Activated CD4-positive, alpha-beta T cell treated with anti-CD3 and anti-CD28 coated beads for 24 hours (primary cell): ENCODE data around the gene MUC6.

Experiments used
- DNase-seq, 2 donors: peaks; one replicate each; pipeline ENCODE4 v3.0.0-alpha.2; 2020; ENCODE audit warnings: low read depth in 2 of 2

The MUC6 gene

DNA sequence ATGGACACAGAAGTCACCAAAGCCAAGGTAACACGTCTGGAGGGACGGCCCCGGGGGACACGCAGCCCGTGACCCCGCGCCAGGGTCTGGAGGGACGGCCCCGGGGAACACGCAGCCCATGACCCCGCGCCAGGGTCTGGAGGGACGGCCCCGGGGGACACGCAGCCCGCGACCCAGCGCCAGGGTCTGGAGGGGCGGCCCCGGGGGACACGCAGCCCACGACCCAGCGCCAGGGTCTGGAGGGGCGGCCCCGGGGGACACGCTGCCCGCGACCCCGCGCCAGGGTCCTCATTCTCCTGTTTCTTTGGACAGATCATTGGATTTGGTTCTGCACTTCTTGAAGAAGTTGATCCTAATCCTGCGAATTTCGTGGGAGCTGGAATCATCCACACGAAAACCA, 27.1 kb downstream of the MUC6 start:
- no peak for DNase-seq

DNA sequence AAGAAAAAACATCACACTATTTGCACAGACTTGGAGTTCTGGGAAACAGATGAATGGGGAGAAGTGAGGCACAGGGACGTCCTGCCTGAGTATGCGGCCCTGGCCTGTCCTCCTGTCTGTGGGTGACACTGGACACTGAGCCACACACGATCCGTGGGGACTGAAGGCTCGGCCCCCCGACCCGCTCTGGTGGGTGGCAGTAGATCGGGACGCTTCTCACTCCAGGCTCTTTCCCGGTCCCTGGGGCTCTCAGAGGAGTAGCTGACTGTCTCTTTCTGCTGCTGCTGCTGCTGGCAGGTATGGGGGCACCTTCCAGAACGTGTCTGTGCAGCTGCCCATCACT, 27.7 kb downstream of the MUC6 start:
- no peak for DNase-seq

DNA sequence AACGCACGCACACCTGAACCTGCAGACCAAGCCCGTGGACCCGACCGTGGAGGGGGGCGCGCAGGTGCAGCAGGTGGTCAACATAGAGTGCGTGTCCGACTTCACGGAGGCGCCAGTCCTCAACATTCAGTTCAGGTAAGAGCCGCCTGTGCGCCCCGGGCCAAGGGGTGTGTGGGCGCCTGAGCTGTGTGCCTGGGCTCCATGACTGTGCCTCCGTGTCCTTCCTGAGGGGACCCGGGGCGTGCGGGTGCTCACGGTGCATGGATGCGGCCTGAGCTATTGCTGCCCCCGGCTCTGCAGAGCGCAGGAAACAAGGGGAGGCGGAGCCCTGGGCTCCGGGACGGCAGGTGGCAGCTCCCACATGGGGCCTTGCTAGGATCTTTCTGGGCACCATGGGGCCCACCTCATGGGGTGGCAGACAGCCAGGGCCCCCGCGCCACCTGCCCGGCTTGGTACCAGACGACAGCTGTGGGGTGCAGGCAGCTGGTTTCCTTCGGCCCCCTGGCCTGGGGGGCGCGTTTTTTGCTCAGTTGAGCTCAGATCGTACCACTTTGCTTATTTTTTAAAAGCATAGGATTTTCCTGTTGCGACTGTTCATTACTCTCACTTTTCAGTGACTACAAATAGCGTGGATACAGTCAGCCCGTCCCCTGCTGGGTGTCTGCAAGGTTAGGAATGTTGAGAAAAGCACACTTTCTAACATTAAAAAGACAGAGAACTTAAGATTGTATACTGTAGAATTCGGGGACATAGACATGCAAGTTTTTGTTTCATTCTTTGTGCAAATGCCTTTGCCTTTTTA, 28.3 kb downstream of the MUC6 start:
- DNase-seq: no peak

DNA sequence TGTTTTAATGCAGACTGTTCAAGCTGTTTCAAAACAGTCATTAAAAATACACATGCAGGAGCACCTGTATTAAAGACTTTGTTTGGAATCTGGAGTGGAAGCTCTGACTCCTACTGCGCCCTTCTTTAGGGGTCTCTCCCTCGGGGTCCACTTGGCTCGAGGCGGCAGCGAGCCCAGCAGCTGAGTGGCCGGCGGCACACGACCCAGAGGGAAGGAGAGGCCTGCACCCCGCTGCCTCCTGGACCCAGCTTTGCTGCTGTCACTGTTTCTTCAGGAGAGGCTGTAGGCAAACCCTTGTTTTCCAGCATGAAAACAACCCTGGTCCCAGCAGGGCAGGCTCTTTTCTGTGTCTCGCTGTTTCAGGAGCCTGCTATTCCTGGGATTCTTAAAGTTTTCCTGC, 29.2 kb downstream of the MUC6 start:
- DNase-seq: no peak

DNA sequence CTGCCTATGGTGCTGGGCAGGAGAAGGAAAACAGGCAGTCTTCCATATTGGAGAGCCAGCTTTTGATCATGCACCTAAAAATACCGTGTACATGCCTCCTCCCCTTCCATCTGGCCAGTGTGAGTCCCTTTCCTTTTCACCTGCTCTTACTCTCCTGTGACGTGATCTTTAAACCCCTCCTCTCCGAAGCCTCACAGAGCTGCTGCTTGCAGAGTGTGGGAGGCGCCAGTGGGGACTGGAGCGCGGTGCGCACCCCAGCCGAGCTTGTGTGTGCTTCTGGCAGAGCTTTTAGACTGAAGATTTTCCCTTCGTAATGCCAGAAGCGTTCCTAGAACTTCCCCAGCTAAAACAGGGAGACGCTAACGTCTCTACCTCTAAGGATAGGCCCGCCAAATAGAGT, 29.8 kb downstream of the MUC6 start:
- no peak for DNase-seq

DNA sequence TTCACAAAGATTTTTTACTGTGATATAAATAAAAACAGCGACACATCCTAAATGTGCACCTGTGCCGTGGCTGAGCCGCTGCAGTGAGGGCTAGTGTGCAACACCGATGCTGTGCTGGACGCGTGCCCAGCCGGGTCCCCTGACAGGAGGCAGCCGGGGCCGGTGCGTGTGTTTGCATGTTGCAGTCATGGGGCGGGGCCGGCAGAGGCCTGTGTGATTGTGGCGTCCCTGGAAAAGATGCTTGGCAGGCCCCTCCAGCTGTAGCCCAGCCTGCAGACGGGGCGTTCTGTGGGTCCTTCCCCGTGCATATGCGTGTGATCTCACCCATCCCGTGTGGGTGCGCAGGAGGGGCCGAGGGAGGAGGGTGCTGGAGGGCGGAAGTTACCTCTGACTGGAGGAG, 30.6 kb downstream of the MUC6 start:
- no peak for DNase-seq

DNA sequence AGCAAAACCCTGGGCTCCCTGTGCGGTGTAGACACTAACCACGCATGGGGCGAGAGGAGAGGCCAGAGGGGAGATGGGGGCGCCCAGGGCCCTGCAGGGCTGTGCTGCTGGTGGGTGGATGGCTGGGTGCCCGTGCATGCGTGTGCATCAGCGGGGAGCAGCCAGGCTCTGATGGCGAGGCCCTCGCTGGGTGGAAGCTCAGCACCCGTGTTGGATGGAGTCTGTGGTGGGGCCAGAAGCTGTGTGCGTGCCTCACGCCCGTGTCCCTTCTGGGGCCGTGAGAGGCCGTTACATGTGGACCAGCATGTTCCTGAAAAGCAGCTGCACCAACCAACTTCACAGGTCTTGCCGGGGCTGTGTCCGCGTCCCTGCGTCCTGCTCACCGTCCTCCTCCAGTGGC, 33.4 kb downstream of the MUC6 start:
- no peak for DNase-seq

DNA sequence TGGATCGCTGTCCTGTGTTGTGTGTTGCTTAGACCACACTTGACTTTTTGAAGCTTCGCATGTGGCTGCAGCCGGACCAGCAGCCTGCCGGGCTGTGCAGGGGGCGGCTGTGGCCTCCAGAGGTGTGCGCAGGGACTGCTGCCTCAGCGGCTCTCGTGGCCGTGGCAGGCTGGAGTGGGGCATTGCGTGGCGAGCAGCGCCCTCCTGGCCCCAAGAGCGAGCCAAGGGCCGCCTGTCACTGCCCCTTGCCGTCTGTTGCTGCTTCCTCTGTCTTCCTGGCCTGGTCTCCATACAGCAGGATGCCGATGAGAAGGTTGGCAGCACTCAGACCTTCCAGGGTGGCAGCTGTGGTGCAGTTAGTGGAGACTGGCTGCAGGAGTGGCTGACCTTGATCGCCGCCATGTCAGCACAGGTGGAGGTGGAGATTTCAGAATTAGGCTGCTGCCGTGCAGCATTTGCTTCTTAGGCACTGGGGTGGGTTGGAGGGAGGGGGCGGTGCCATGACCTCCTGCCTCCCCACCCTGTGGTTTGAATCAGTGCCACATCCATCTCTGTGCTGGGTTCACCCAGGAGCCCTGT, 34.0 kb downstream of the MUC6 start:
- no peak for DNase-seq

DNA sequence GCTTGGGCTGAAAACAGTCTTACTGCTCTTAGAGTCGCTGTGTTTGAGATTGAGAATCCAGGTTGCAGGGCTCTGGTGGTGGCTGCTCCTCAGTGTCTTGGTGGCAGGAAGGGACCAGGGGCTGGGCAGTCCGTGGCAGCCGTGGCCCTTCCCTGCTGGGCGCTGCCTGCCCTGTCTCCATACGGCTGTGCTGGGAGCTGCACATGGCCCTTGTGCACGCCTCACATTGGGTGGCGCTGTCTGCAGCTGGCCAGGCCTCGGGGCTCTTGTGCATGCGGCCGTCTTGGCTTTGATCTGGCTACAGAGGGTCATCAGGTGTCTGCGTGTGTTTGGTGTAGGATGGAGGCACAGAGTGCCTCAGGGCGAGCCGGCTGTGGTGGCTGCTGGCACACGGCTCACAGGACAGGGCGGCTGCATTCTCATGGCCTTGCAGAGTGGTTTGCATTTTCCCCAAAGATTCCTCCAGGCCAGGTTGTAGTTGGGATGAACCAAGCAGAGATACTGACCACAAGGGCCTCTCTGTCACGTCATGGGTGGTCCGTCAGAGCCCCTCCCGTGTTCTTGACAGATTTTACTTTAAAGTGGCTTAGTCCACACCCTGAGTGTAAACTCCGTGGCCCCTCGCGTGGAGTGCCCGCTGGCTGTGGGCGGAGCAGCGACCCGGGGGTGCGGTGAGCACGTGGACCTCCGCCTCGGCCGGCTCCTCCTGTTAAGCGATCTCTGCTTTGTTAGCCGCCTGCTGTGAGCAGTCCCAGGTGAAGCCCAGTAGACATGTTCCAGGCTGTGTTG, 34.7 kb downstream of the MUC6 start:
- DNase-seq: no peak

DNA sequence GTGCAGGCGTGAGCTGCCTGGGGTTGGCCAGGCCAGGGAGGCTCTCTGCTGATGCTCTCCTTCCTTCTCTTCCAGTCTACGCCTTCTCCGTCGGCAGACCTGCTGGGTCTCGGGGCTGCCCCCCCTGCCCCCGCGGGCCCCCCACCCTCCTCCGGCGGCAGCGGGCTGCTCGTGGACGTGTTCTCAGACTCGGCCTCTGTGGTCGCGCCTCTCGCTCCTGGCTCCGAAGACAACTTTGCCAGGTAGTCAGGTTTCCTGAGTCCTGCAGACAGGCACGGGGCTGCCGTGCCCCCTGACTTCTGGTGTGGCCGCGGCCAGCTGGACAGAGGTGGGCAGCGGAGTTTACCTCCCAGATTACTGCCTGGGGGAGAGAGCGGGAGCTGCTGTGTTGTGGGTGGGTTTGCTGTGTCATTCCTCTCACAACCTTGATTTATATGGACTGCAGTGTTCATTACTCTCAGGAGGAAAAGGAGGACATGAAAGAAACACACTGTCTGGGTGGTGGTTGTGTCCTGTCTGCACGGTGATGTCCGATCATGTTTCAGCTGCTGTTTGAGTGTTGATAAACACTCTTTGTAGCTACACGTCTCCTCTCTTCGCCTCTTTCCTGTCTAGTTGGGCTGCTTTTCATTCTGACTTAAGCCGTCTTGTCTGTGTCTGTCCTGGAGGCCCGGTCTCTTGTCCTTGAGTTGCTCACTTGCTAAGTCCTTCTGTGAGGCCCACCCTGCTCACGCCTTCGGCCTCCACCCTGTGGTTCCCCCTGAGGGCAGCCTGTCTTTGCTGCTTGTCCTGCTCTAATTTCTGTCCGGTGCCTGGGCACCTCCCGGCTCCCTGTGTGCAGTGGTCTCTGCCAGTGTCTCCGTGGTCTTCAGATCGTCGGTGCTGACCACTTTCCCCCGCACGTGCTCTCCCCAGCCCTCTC, 35.9 kb downstream of the MUC6 start:
- DNase-seq: no peak

DNA sequence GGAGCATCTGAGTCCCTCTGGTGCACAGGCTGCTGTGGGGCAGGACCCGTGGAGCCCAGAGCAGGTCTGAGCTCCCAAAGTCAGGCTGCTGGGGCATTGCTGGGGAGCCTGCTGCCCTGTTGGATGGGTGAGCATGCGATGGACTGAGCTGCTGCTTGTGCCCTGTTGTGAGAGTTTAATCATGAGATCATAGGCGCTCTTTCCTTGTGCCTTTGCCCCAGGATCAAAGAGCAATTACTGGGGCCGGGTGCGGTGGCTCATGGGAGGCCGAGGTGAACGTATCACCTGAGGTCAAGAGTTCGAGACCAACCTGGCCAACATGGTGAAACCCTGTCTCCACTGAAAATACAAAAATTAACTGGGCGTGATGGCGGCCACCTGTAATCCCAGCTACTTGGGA, 37.5 kb downstream of the MUC6 start:
- no peak for DNase-seq

DNA sequence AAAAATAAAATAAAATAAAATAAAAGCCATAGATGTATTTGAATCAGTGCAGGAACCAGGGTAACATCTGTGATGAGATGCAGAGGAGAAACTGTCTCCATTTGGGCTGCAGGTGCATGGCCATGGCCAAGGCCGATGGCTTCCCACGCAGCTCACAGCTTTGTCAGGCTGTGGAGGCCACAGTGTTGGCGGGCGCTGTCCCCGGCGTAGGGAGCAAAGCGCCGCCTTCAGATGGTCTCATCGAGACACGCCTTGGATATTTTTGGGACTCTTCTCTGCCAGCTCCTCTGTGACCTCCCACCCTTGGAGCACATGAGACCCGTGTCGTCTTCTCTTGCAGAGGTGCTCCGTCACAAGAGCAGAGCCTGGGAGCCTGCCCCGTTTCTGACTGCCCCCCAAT, 38.6 kb downstream of the MUC6 start:
- no peak for DNase-seq

DNA sequence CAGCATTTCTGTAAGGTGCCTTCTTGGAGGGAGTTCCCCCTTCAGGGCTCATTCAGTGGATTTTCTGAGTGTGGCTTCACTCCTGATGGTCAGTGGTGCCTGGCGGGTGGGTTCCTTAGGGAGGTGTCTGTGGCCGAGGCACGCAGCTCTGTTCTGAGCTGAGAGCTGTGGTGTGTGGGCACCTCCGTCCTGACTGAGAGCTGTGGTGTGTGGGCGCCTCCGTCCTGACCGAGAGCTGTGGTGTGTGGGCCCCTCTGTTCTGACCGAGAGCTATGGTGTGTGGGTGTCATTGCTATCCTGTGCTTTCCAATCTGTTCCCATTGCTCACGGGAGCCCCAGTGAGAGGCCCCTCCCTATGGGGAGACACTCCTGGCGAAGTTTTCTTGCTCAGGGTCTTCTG, 39.8 kb downstream of the MUC6 start:
- no peak for DNase-seq

DNA sequence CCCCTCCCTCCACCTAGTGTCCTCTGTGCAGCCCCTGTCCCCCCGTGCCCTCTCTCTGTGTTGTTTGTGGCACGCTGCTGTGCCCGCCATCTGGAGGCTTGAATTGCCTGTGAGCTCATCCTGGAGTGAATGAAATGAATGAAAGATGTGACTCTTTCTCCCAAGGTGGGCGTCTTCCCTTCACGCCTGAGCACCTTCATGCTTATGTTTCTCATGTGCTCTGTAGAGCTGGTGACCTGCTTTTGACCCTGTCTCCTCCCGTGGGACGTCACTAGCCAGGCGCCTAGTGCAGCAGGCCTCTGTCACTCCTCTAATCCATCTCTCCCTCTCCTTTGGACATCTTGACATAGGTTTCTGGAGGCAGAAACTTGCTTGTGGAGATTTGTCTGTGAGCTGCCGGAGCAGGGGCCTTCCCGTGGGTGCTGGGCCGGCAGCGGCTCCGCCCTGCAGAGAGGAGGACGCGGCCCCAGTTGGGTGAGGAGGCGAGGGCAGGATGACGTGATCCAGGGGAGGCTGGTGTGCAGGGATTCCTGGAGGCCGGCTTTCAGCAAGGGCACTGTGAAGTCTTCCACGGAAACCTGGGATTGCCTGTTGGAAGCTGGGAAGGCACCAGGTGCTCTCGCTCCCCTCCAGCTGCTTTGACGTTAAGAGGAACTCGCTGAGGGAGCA, 40.6 kb downstream of the MUC6 start:
- DNase-seq: no peak

DNA sequence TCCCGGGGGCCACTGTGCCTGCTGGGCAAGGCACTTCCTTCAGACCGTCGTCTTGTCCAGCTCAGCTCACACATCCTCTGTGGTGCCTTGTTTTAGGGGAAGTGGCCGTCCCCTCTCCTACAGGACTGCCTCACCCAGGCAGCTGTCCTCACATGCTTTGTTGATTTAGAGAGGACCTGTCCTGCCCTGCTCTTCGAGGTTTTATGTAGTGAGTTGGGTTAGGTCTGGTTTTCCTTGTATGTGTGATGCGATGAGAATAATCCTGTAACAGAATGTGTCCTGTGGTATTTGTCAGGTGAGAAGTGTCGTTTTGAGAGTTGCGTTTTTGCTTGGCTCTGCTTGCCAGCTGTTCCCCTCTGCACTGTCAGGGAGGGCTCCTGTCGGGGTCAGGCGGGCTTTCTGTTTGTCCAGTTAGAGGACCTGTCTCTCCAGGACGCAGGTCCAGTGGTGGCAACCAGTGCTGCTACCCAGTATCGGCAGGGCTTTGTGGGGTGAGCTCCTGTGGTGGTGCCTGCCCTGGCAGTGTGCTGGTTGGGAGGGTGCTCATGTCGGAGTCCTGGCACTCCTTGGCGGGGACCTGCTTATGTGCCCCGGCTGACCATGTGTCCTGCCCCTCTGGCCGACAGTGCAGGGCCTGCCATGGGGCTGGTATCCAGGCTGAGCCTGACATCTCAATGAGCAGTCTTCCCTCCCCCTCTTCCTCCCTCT, 41.3 kb downstream of the MUC6 start:
- no peak for DNase-seq

DNA sequence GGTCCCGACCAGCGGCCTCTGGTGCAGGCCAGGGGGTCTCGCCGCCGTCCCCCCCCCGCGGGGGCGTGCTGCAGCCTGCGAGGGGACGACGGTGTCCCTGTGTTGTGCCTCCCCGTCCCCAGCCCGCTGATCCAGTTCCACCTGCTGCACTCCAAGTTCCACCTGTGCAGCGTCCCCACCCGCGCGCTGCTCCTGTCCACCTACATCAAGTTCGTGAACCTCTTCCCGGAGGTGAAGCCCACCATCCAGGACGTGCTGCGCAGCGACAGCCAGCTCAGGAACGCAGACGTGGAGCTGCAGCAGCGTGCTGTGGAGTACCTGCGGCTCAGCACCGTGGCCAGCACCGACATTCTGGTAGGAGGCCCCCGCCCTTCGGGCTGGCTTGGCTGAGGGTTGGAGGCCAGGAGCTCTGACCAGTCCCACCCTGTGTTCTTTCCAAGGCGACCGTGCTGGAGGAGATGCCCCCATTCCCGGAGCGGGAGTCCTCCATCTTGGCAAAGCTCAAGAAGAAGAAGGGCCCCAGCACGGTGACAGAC, 42.8 kb downstream of the MUC6 start:
- DNase-seq: no peak

DNA sequence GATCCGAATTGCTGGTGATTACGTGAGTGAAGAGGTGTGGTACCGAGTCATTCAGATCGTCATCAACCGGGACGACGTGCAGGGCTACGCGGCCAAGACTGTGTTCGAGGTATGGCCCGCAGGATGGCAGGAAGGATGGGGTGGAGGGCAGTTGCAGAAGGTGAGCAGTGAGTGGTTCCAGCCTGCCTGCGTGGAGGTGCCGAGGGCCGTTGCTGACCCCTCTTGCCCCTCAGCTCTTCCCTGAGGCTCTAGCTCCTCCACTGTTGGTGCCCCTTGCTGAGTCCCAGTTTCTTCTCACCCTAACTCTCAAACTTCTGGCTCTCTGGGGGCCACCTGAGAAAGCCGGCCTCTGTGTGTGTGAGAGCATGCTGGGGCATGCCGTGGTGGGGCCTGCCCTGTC, 43.9 kb downstream of the MUC6 start:
- no peak for DNase-seq

DNA sequence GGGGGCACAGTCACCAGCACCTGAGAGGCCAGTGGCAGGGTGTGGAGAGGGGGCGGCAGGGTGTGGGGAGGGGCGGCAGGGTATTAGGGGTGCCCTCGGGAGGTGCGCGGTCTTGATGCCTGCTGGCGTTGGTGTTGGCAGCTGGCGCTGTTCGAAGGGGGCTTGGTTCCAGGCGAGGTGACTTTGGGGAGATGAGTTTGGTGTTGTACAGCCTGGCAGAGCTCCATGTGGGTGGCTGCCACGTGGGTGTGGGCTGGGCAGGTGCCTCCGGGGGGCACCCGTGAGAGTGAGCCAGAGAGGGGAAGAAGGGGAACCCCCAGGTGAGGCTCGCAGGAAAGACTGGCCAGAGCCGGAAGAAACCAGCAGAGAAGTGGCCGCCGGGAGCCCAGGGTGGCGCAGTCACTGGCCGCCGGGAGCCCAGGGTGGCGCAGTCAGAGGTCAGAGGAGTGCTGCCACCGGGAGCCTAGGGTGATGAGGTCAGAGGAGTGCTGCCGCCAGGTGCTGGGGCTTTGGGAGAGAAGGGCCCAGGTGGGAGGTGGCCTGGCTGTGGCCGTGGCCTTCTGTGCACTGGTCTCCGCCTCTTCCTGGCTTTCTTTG, 44.7 kb downstream of the MUC6 start:
- no peak for DNase-seq

DNA sequence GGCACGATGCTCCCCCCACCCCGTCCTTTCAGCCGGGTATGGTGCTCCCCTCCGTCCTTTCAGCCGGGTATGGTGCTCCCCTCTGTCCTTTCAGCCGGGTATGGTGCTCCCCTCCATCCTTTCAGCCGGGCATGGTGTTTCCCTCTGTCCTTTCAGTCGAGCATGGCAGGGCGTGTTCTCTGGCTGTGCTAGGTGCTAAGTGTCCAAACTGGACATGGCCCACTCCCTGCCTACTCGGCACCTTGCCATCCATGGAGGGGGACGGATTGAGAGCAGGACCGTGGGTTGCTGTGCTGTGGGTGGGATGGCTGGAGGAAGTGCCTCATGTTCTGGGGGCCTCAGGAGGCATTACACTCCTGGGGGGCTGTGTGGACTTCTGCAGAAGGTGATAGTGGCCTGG, 45.5 kb downstream of the MUC6 start:
- DNase-seq: no peak

DNA sequence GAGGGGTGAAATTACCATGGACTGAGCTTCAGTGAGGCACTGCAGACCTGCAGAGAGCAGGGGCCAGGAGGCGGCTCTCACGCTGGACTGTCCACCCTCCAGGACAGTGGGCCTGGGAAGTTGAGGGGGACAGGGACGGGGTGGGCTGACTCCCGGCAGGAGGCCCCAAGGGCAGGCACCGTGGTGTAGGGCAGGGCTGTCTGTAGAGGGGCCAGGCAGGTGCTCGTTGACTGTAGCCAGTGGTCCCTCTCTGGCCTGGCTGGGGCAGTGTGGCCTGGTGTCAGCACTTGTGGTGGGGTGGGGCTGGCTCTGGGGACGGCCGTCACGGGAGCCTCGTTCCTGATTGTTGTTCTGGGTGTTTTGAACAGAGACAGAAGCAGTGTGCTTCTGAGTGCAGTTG, 46.4 kb downstream of the MUC6 start:
- DNase-seq: no peak
